CD4-positive, alpha-beta T cell treated with Interleukin-10 for 1 hour (primary cell): ENCODE data around the gene HYAL3.

ENCODE experiments used
- DNase-seq: peaks from one replicate; pipeline ENCODE4 v3.0.0-alpha.2; 2020

HYAL3 gene

GRCh38 chr3:50298836-50299637 is at the start of gene HYAL3, which contains the start of gene NAA80:
TSS of gene HYAL3 (minus strand) at chr3:50299405. CDS start at chr3:50295602, 3,803 bp downstream.
TSS of gene NAA80 (minus strand) at chr3:50299405. CDS start at chr3:50297463, 1,942 bp downstream.
- peak; percentile 100 for DNase-seq

GRCh38 chr3:50347187-50347813 is 48.1 kb upstream of the HYAL3 start:
- peak; percentile 88 for DNase-seq

GRCh38 chr3:50345586-50346234 is 46.5 kb upstream of the HYAL3 start, which contains the start of gene ZMYND10:
TSS of gene ZMYND10 (minus strand) at chr3:50345732. CDS start at chr3:50345579, 153 bp downstream.
- DNase-seq = peak; percentile 80

- no peak for DNase-seq
Measured at GRCh38 chr3:50345008-50345407, 45.8 kb upstream of the HYAL3 start.

GRCh38 chr3:50342813-50343633 is 43.8 kb upstream of the HYAL3 start:
- no peak for DNase-seq

GRCh38 chr3:50341996-50342650 is 42.9 kb upstream of the HYAL3 start:
- DNase-seq = no peak

GRCh38 chr3:50341537-50341936 is 42.3 kb upstream of the HYAL3 start:
- DNase-seq = no peak

GRCh38 chr3:50340448-50341329 is 41.5 kb upstream of the HYAL3 start, which contains the start of gene RASSF1:
TSS of gene RASSF1 (minus strand) at chr3:50340836. CDS start at chr3:50340805, 31 bp downstream.
- peak; percentile 78 for DNase-seq

GRCh38 chr3:50340147-50340447 is 40.9 kb upstream of the HYAL3 start:
- DNase-seq = no peak

- DNase-seq = no peak
Measured at GRCh38 chr3:50339485-50340146, 40.4 kb upstream of the HYAL3 start.

- no peak for DNase-seq
Measured at GRCh38 chr3:50338965-50339364, 39.8 kb upstream of the HYAL3 start.

GRCh38 chr3:50337175-50337861 is 38.1 kb upstream of the HYAL3 start:
- DNase-seq = peak; percentile 95

GRCh38 chr3:50336452-50337174 is 37.4 kb upstream of the HYAL3 start:
- DNase-seq = no peak

- no peak for DNase-seq
Measured at GRCh38 chr3:50334339-50335075, 35.3 kb upstream of the HYAL3 start.

GRCh38 chr3:50333744-50334328 is 34.6 kb upstream of the HYAL3 start:
- DNase-seq = peak; percentile 35

- no peak for DNase-seq
Measured at GRCh38 chr3:50331364-50331907, 32.2 kb upstream of the HYAL3 start.

GRCh38 chr3:50330330-50330729 is 31.1 kb upstream of the HYAL3 start:
- DNase-seq = no peak
